Ovary (tissue), 9 donors: ENCODE results near the gene SLC39A13. TPM values are rescaled to one million over a fixed set of nuclear protein-coding genes. Genes with fewer than 3 reads are reported as not detected.
"Not testable (repeated sequence)": the region's sequence is repeated elsewhere in the genome, so short reads cannot be mapped to it uniquely, and the experiment has no call there.

Experiments used
- DNase-seq, 5 donors: peaks; one replicate each; pipeline ENCODE4 v3.0.0-alpha.2; 2019 to 2020
- H3K27ac ChIP-seq, 2 donors: fragments of 200-600 bp; one replicate each; pipeline versions ENCODE4 v1.5.1 to v1.8.0; 2019 to 2022
- H3K27me3 ChIP-seq: fragments of 200-600 bp; one replicate; pipeline ENCODE4 v1.8.0; 2022
- H3K36me3 ChIP-seq: fragments of 200-600 bp; sonication (generic); one replicate; pipeline ENCODE4 v1.5.1; 2019
- H3K4me1 ChIP-seq: one replicate; pipeline ENCODE4 v1.8.1; 2013; ENCODE audit warnings: mild to moderate bottlenecking, moderate library complexity; ENCODE audit not compliant: insufficient read depth
- H3K4me3 ChIP-seq: fragments of 200-600 bp; sonication (generic); one replicate; pipeline ENCODE4 v1.5.1; 2017
- H3K9me3 ChIP-seq, 2 donors: fragments of 200-600 bp in 1 of 2; sonication (generic) in 1 of 2; one replicate each; pipeline versions ENCODE4 v1.5.1 to v1.8.1; 2013 to 2019; ENCODE audit warnings: mild to moderate bottlenecking in 1 of 2, moderate library complexity in 1 of 2
- CTCF ChIP-seq, 3 donors: fragments of 450-650 bp in 2 of 3; fragments of 200-600 bp in 1 of 3; IDR thresholded peaks; one replicate each; pipeline versions ENCODE4 v1.5.1 to v1.8.0; 2016 to 2022; ENCODE audit warnings: antibody characterized with exemption in 3 of 3, mild to moderate bottlenecking in 1 of 3
- EP300 ChIP-seq: sonication (generic); formaldehyde crosslinking; IDR thresholded peaks from one replicate; pipeline ENCODE4 v1.6.1; 2017; ENCODE audit warnings: antibody characterized with exemption
- POLR2A ChIP-seq: fragments of 450-650 bp; IDR thresholded peaks from one replicate; pipeline ENCODE4 v1.6.1; 2017; ENCODE audit warnings: antibody characterized with exemption, mild to moderate bottlenecking, moderate library complexity
- WGBS, 3 donors: extraction: QIAGEN DNeasy Blood & Tissue Kit in 1 of 3; methylation state at CpG; one replicate each; pipeline versions ENCODE4 v1.1.5 to v1.1.7; 2013 to 2017; 5-methylcytosine and 5-hydroxymethylcytosine counted together
- intact Hi-C, 4 donors: fragments of 100-400 bp; cut with DNase I; formaldehyde crosslinking; loops; one replicate each; pipeline versions ENCODE4 v1.11.0 to v1.15.1; 2022 to 2023
- polyA plus RNA-seq, 2 donors: library from polyadenylated mRNA; stranded (reverse); fragments of 200-250 nt in 1 of 2; fragments of 350-450 nt in 1 of 2; fragmentation: Illumina TruSeq in 1 of 2; extraction: RNeasy Lipid Tissue Mini Kit (QIAGEN cat#74804) in 1 of 2; gene quantifications; one replicate each; pipeline ENCODE4 v1.2.3, GENCODE V29; 2013 to 2014
- total RNA-seq, 7 donors: library from RNA; depleted of rRNA in 2 of 7; stranded (reverse); fragments of >200 nt in 2 of 7; fragmentation: NEBNext Ultra II Directional in 3 of 7; extraction: Animal tissue kit (Norgen Biotek cat#: 25700) in 3 of 7; gene quantifications; one replicate each; pipeline versions ENCODE4 v1.1.0 to v1.2.4, GENCODE V29; 2016 to 2023
- donor health status: DM: no; HTN: no; CAD: no; lungs with moderate emphysema.
- donor health status: DM: no; HTN: no; CAD: no.
- donor health status: Bipolar disorder and iron deficiency.
- donor health status: DM: yes; HTN: yes; CAD: no.
- donor health status: DM: no; HTN: no; CAD: no.
- donor health status: DM: yes; HTN: yes; CAD: no.

Gene SLC39A13
- total and polyA plus RNA-seq, 9 donors = 2.8 to 60.2 (median 51.7) TPM

DNA sequence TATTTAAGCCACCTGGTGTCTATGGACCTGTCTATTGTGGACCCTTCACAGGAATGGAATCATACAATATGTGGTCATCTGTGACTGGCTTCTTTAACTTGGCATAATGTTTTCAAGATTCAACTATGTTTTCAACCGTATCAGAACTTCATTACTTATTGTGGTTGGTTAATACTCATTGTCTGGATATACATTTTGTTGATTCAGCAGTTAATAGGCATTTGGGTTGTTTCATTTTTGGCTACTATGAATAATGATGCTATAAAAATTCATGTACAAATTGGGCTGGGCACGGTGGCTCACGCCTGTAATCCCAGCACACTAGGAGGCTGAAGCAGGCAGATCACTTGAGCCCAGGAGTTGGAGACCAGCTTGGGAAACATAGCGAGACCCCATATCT lies 43.0 kb downstream of the SLC39A13 start:
- Histone ChIP-seq H3K36me3 (no peaks in the 10 kb centered on the region), H3K27ac (no peak overlapping the region), H3K9me3 (no peaks in the 10 kb centered on the region), H3K27me3 (no peaks in the 10 kb centered on the region), H3K4me1 (peaks cover 1% of the 10 kb centered on the region), H3K4me3 (no peak overlapping the region)
- 74 to 75% (median 74%) methylated on average over 4 of the region's 4 CpGs for WGBS, 3 donors
- DNase-seq = no peak
- intact Hi-C loops = loop anchor here in 2 of 4 donors (5.0 to 10.0 kb wide), 2 partner anchors 74 to 77 kb away; partner anchors contain the start of gene SPI1 (in 2 of the 2)
- TF ChIP-seq POLR2A = no peak
- TF ChIP-seq CTCF (IDR thresholded peaks at IDR 0.05) = no peak
- no peak for TF ChIP-seq EP300

DNA sequence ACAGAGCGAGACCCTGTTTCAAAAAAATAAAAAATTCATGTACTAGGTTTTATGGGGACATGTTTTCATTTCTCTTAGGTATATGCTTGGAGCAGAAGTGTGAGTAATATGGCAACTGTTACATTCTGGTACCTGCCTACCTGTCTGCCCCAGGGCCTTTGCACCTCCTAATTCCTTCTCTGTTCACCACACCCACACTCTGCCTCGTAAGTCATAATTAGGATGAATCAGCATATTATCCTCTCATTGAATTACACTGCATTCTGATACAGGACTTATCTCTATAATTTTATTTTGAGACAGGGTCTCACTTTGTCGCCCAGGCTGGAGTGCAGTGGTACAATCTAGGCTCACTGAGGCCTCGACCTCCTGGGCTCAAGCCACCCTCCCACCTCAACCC lies 43.6 kb downstream of the SLC39A13 start:
- H3K4me1 ChIP-seq = peaks cover 1% of the 10 kb centered on the region
- no peak overlapping the region for H3K27ac ChIP-seq
- intact Hi-C loops = loop anchor here in 3 of 4 donors (2.0 to 10.0 kb wide), 3 partner anchors 75 to 77 kb away; partner anchors contain the start of gene SPI1 (in 2 of the 3)
- DNase-seq = no peak
- no peaks in the 10 kb centered on the region for H3K36me3 ChIP-seq
- no peak overlapping the region for H3K4me3 ChIP-seq
- TF ChIP-seq EP300 (no peak), CTCF (IDR thresholded peaks at IDR 0.05) (no peak), POLR2A (no peak)
- H3K9me3 ChIP-seq = no peaks in the 10 kb centered on the region
- 91 to 94% (median 92%) methylated on average over 4 of the region's 4 CpGs for WGBS, 3 donors
- no peaks in the 10 kb centered on the region for H3K27me3 ChIP-seq

DNA sequence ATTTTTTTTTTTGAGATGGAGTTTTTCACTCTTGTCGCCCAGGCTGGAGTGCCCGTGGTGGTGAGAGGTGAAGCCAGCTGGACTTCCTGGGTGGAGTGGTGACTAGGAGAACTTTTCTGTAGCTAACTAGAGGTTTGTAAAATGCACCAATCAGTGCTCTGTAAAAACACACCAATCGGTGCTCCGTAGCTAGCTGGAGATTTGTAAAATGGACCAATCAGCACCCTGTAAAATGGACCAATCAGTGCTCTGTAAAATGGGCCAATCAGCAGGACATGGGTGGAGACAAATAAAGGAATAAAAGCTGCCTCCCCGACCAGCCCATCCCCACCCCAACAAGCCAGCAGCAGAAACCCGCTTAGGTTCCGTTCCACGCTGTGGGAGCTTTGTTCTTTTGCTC lies 45.0 kb downstream of the SLC39A13 start:
- WGBS, 3 donors = 90 to 93% (median 92%) methylated on average over 8 of the region's 8 CpGs

GRCh38 chr11:47454258-47454671 lies 45.9 kb downstream of the SLC39A13 start:
- H3K4me3 ChIP-seq, H3K36me3 ChIP-seq, H3K4me1 ChIP-seq, H3K27ac ChIP-seq, H3K27me3 ChIP-seq, H3K9me3 ChIP-seq: not testable (repeated sequence)
- TF ChIP-seq CTCF (IDR thresholded peaks at IDR 0.05) = peak; percentile 52 to 56 (median 55)
- peak; percentile 65 to 81 (median 73) for DNase-seq
- intact Hi-C loops = loop anchor here in 2 of 4 donors (5.0 to 10.0 kb wide), 2 partner anchors 77 to 79 kb away; partner anchors contain the start of gene SPI1 (in 2 of the 2)
- WGBS, 3 donors = 11 to 17% (median 16%) methylated on average over 8 of the region's 8 CpGs

More for the DNA sequence above, 45.0 kb downstream of the SLC39A13 start:
- no peaks in the 10 kb centered on the region for H3K27me3 ChIP-seq
- DNase-seq = no peak
- intact Hi-C loops = loop anchor here in 3 of 4 donors (2.0 to 10.0 kb wide), 3 partner anchors 76 to 79 kb away; partner anchors contain the start of gene SPI1 (in 2 of the 3)
- H3K27ac ChIP-seq = no peak overlapping the region
- H3K4me3 ChIP-seq = no peak overlapping the region
- peaks cover 1% of the 10 kb centered on the region for H3K4me1 ChIP-seq
- TF ChIP-seq CTCF (IDR thresholded peaks at IDR 0.05) = no peak
- no peak for TF ChIP-seq POLR2A
- TF ChIP-seq EP300 = no peak
- no peaks in the 10 kb centered on the region for H3K36me3 ChIP-seq
- H3K9me3 ChIP-seq = no peaks in the 10 kb centered on the region
